NOMO-1 treated with dmso at 0.1 percent for 144 hours (cell line): ENCODE measurements around the gene ASIC4.
A peak's percentile ranks its signal among the peaks of the same experiment; 100 is the strongest.

Experiments
- DNase-seq: peaks from one replicate; lab custom pipeline; 2025; ENCODE audit not compliant: unreplicated experiment; lab: John Stamatoyannopoulos, UW

The ASIC4 gene

GRCh38 chr2:219512524-219513216 is 1.6 kb upstream of the ASIC4 start:
- no peak for DNase-seq

- DNase-seq = no peak
Observed at GRCh38 chr2:219513787-219514186, 495 bp upstream of the ASIC4 start.

GRCh38 chr2:219514836-219515235 is 554 bp downstream of the ASIC4 start:
- no peak for DNase-seq

- DNase-seq = no peak
Observed at GRCh38 chr2:219515874-219516629, 1.8 kb downstream of the ASIC4 start.

- DNase-seq = no peak
Observed at GRCh38 chr2:219516888-219517287, 2.6 kb downstream of the ASIC4 start.

- DNase-seq = no peak
Observed at GRCh38 chr2:219517954-219518778, 3.9 kb downstream of the ASIC4 start.

- no peak for DNase-seq
Observed at GRCh38 chr2:219519526-219519916, 5.2 kb downstream of the ASIC4 start.

GRCh38 chr2:219520079-219520478 is 5.8 kb downstream of the ASIC4 start:
- no peak for DNase-seq

- DNase-seq = no peak
Observed at GRCh38 chr2:219521066-219521880, 7.0 kb downstream of the ASIC4 start.

- DNase-seq = no peak
Observed at GRCh38 chr2:219522111-219523030, 8.1 kb downstream of the ASIC4 start.

GRCh38 chr2:219523031-219523671 is 8.9 kb downstream of the ASIC4 start:
- no peak for DNase-seq

GRCh38 chr2:219524817-219525216 is 10.5 kb downstream of the ASIC4 start:
- no peak for DNase-seq

GRCh38 chr2:219525533-219526232 is 11.4 kb downstream of the ASIC4 start:
- no peak for DNase-seq

GRCh38 chr2:219526320-219527075 is 12.2 kb downstream of the ASIC4 start:
- no peak for DNase-seq

- no peak for DNase-seq
Observed at GRCh38 chr2:219527076-219527394, 12.8 kb downstream of the ASIC4 start.

- no peak for DNase-seq
Observed at GRCh38 chr2:219527472-219527871, 13.2 kb downstream of the ASIC4 start.

- DNase-seq = peak; percentile 58
Observed at GRCh38 chr2:219530048-219530963, 16.0 kb downstream of the ASIC4 start.
